ENCODE measurements around the gene TP53INP2.
"Not testable (repeated sequence)": the region's sequence is repeated elsewhere in the genome, so short reads cannot be mapped to it uniquely, and the experiment has no call there.

Gene TP53INP2, protein sequence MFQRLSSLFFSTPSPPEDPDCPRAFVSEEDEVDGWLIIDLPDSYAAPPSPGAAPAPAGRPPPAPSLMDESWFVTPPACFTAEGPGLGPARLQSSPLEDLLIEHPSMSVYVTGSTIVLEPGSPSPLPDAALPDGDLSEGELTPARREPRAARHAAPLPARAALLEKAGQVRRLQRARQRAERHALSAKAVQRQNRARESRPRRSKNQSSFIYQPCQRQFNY

DNA sequence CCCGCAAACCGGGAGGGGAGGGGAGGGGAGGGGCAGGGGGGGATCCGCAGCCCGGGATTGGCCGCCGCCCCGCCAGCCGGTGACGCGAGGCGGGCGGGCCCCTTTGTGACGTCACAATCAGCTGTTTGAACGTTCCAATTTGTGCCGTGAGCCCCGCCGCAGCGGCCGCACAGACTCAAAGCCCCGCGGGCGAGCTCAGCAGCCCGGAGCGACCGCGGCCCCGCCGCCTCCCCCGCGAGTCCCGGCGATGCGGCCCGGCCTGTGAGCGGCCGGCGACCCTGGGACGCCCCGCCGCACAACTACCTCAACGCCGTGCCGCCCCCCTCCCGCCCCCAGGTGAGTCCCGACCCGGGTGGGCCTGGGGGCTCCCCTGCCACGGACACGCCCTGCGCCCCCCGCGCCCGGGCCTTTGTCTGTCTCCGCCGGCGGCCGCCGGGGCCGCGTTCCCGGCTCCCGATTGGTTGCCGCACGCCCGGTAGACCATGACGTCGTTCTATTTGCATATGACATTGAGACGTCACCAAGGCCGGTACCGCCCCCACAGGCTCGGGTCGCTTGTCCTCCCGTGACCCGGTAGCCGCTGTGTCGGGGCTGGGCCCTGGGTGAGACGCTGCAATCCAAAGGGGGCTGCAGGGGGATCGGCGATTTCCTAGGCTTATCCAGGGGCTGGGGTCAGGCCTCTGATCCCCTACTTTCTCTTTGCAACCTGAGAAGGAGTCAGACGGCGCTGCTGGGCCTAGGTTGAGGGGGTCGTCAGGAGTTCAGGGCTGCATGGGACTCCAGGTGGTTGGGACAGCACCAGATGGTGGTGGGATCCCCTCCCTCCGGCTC lies at the start of gene TP53INP2:
Gene TP53INP2 (plus strand): TSS at position 168 of the 831 bp plus-strand sequence. CDS start 4,396 bp downstream, outside the sequence.
- peaks cover 47% of the 10 kb centered on the region for H3K27me3 Mint-ChIP-seq
- peaks cover 46% of the 10 kb centered on the region for H3K4me1 Mint-ChIP-seq

DNA sequence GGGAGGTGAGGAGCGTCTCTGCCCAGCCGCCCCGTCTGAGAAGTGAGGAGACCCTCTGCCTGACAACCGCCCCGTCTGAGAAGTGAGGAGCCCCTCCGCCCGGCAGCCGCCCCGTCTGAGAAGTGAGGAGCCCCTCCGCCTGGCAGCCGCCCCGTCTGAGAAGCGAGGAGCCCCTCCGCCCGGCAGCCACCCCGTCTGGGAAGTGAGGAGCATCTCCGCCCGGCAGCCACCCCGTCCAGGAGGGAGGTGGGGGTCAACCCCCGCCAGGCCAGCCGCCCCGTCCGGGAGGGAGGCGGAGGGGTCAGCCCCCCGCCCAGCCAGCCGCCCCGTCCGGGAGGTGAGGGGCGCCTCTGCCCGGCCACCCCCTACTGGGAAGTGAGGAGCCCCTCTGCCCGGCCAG lies 45.5 kb upstream of the TP53INP2 start:
- H3K9me3 Mint-ChIP-seq, H3K4me3 Mint-ChIP-seq, H3K27me3 Mint-ChIP-seq, H3K27ac Mint-ChIP-seq, DNase-seq, H3K36me3 Mint-ChIP-seq, H3K4me1 Mint-ChIP-seq, CTCF ChIA-PET: not testable (repeated sequence)

More for the DNA sequence above, at the start of gene TP53INP2:
- H3K9me3 Mint-ChIP-seq = no peaks in the 10 kb centered on the region
- DNase-seq = peak; percentile 95
- H3K27ac Mint-ChIP-seq = peak within 1 kb of the TSS; percentile 90
- H3K4me3 Mint-ChIP-seq = peak within 1 kb of the TSS; percentile 97
- H3K36me3 Mint-ChIP-seq = no peaks in the 10 kb centered on the region
- CTCF ChIA-PET = interaction anchor here (1.5 to 6.1 kb wide), 4 partner anchors 69 to 393 kb away, joined by 3 to 63 read pairs (median 30); no protein-coding TSS in a partner anchor

DNA sequence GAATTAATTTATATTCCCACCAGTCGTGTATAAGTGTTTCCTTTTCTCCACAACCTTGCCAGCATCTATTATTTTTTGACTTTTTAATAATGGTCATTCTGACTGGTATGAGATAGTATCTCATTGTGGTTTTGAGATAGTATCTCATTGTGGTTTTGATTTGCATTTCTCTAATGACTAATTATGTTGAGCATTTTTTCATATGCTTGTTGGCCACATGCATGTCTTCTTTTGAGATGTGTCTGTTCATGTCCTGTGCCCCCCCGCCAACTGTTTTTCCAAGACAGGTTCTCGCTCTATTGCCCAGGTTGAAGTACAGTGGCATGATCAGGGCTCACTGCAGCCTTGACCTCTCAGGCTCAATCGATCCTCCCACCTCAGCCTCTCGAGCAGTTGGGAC lies 42.3 kb upstream of the TP53INP2 start:
- CTCF ChIA-PET, H3K27me3 Mint-ChIP-seq, H3K9me3 Mint-ChIP-seq, H3K27ac Mint-ChIP-seq, DNase-seq, H3K4me1 Mint-ChIP-seq, H3K4me3 Mint-ChIP-seq, H3K36me3 Mint-ChIP-seq: not testable (repeated sequence)

DNA sequence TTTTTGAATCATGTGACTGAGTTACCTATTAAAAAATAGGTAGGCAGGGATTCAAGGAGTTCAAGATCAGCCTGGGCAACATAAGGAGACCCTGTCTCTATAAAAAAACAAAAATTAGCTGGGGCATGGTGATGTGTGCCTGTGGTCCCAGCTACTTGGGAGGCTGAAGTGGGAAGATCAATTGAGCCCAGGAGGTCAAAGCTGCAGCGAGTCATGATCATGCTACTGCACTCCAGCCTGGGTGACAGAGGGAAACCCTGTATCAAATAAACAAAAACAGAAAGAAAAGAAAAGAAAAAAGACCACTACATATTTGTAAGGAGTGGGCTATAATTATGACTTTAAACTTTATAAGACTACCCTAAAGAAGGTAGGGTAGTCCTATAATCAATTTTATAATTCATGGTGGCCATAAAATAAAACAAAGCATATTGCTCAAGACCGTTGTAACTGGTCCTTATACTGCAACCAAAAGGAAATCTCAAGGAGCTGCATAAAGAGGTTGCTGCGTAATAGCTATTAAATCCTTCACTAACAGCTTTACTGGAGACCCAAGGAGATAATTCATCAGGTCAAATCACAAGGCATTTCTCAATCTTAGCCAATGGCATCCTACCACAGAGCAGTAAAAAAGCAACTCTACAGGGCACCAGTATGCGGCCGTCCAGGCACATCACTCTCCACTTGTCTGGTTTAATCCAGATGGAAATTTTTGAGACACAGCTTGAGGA lies 40.8 kb upstream of the TP53INP2 start:
- Mint-ChIP-seq H3K4me3 (no peak overlapping the region), H3K27ac (no peak overlapping the region), H3K36me3 (no peaks in the 10 kb centered on the region), H3K4me1 (no peaks in the 10 kb centered on the region), H3K27me3 (no peaks in the 10 kb centered on the region), H3K9me3 (no peaks in the 10 kb centered on the region)
- no peak for DNase-seq
- CTCF ChIA-PET = no interaction called here

DNA sequence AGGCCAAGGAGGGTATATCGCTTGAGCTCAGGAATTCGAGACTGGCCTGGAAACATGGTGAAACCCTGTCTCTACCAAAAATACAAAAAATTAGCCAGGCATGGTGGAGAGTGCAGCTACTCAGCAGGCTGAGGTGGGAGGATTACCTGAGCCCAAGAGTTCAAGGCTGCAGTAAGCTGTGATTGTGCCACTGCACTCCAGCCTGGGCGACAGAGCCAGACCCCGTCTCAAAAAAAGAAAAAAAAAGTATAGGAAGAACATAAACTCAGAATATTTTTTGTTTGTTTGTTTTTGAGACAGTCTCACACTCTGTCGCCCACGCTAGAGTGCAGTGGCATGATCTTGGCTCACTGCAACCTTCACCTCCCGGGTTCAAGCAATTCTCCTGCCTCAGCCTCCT lies 39.4 kb upstream of the TP53INP2 start:
- DNase-seq, H3K9me3 Mint-ChIP-seq, H3K4me1 Mint-ChIP-seq, H3K27ac Mint-ChIP-seq, H3K36me3 Mint-ChIP-seq, H3K27me3 Mint-ChIP-seq, H3K4me3 Mint-ChIP-seq, CTCF ChIA-PET: not testable (repeated sequence)

DNA sequence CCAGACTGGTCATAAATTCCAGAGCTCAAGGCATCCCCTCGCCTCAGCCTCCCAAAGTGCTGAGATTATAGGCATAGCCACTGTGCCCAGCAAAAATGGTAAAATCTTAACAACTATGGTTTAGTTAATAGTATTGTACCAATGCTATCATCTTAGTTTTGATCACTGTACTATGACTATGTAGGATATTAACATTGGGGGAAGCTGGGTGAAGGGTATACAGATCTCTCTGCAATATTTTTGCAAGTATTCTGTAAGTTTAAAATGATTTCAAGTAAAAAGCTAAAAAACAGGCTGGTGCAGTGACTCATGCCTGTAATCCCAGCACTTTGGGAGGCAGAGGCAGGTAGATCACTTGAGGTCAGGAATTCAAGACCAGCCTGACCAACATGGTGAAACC lies 35.0 kb upstream of the TP53INP2 start:
- H3K27ac Mint-ChIP-seq = no peak overlapping the region
- peaks cover 2% of the 10 kb centered on the region for H3K36me3 Mint-ChIP-seq
- H3K27me3 Mint-ChIP-seq = no peaks in the 10 kb centered on the region
- no peaks in the 10 kb centered on the region for H3K4me1 Mint-ChIP-seq
- no peak overlapping the region for H3K4me3 Mint-ChIP-seq
- CTCF ChIA-PET = interaction anchor here (0.6 kb wide), 1 partner anchor 51 kb away, joined by 3 read pairs; no protein-coding TSS in a partner anchor
- no peaks in the 10 kb centered on the region for H3K9me3 Mint-ChIP-seq
- no peak for DNase-seq

DNA sequence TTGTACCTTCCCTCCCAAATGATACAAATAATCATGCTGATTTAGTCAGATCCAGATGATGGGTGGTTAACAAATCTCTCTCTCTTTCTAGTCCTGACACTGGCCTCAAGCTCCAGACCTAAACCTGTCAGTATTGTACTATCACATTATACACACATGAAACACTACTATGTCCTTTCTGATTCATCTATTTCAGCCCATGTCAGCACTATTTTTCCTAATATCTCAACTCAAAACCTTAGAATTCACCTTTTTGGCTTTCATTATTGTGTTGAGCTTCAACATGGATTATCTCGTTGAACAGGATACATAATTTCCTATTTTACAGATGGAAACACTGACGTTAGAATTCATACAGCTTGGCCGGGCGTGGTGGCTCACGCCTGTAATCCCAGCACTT lies 30.7 kb upstream of the TP53INP2 start:
- Mint-ChIP-seq H3K36me3 (peaks cover 2% of the 10 kb centered on the region), H3K9me3 (no peaks in the 10 kb centered on the region), H3K4me1 (peaks cover 18% of the 10 kb centered on the region), H3K27ac (no peak overlapping the region), H3K27me3 (no peaks in the 10 kb centered on the region), H3K4me3 (no peak overlapping the region)
- DNase-seq = no peak
- CTCF ChIA-PET = no interaction called here

DNA sequence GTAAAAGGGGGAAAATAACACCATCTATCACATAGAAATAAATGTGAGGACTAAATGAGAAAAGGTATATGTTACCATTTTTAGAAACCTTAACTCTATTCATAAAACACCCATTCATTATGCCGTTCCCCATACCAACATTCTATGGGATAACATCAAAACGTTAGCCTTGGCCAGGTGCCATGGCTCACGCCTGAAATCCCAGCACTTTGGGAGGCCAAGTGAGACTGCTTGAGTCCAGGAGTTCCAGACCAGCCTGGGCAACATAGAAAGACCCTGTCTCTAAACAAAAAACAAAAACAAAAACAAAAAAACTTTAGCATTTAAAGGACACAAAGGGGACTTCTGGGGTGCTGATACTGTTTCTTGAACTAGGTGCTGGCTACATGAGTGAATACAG lies 28.6 kb upstream of the TP53INP2 start:
- Mint-ChIP-seq H3K9me3 (no peaks in the 10 kb centered on the region), H3K27me3 (no peaks in the 10 kb centered on the region), H3K4me3 (no peak overlapping the region), H3K36me3 (no peaks in the 10 kb centered on the region), H3K27ac (no peak overlapping the region), H3K4me1 (peaks cover 20% of the 10 kb centered on the region)
- CTCF ChIA-PET = no interaction called here
- DNase-seq = no peak

DNA sequence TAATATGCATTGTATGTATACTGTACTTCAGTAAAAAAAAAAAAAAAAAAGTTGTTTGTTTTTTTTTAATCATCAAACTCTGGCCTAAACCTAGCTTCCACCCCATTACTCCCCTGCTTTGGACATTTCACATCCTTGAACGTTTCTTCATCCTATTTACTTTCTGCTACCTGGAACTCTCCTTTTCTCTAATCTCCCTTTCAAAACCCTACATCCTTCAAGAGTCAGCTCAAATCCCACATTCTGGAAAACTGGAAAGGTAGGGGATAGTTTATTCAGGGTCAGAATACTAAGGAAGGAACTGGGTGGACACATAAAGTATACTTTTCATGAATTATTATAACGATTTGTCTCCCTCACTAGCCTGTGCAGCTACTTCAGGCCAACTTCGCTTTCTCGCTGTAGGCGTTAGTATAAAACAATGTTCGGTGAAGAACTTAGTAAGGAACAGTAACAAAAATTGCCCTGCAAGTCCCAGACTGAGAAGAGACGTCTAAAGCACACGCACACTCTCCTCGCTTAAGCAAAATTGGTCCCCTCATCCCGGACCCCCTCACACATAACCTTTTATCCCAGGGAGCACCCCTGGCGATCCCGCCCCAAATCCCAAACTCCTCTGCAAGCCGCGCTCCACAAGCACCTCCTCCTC lies 28.0 kb upstream of the TP53INP2 start:
- DNase-seq = no peak
- Mint-ChIP-seq H3K4me3 (peak overlapping the region; percentile 93), H3K27me3 (no peaks in the 10 kb centered on the region), H3K36me3 (no peaks in the 10 kb centered on the region), H3K9me3 (no peaks in the 10 kb centered on the region), H3K27ac (peak overlapping the region; percentile 96), H3K4me1 (peaks cover 20% of the 10 kb centered on the region)
- CTCF ChIA-PET = interaction anchor here (1.4 kb wide), 1 partner anchor 33 kb away, joined by 3 read pairs; no protein-coding TSS in a partner anchor

DNA sequence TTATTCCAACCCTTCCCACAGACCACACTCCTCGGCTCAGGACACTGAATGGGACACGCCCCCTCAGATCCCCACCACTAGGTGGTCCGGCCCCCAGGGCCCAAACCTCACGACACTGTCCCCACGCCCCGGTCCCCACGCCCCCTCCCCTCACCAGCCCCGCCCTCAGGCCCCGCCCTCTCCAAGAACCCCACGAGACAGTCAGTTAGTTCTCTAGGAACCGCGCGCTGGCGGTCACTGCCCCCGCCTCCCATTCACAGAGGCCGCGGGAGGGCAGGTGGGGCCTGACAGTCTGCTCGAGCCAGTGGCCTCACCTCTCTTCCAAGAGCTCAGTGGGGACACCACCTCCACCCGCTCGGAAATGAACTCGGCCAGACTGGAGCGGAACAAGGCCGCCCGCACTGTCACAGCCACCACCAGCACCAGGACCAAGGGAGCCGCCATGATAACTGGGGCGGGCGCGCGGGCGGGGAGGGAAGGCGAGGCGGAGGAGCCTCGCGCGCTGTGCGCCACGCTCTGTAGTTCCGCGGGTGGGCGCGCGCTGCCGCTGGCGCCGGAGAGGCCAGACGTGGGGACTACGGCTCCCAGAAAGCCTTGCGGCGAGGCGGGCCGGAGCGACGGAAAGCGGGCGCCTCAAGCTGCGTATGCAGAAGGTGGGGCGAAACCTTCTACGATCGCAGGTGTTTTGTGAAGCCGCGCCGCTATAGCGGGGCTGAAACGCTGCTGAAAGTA lies 27.3 kb upstream of the TP53INP2 start, which contains the start of gene PIGU:
Gene PIGU (minus strand): TSS at position 451 of the 732 bp plus-strand sequence. CDS start 7 bp downstream, at position 444.
- H3K4me3 Mint-ChIP-seq = peak within 1 kb of the TSS; percentile 93
- no peaks in the 10 kb centered on the region for H3K27me3 Mint-ChIP-seq

DNA sequence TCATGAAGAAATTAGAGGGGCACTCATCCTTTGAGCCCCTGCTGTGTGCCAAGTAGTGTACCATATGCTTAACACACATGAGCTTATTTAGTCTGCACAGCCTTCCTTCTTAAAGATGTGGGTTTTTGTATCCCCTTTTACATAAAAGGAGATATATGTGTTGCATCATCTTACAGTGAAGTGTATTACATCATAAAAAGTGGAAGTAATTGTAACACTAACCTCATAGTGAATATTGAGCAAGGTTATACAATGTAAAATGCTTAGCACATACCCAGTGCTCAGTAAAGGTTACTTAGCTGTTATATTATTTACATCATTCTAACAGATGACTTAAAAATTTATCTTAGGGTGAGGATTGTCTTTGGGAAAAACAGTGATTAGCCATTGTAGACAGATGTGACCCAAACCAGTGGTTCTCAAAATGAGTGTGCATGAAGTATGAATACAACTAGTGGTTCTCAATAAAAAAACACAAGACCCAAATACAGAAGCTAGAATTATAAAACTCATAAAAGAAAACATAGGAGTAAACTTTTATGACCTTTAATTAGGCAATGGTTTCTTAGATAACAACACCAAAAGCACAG lies 23.5 kb upstream of the TP53INP2 start:
- CTCF ChIA-PET = interaction anchor here (1.2 kb wide), 1 partner anchor 142 kb away, joined by 3 read pairs; no protein-coding TSS in a partner anchor
- H3K36me3 Mint-ChIP-seq = no peaks in the 10 kb centered on the region
- H3K27me3 Mint-ChIP-seq = no peaks in the 10 kb centered on the region
- H3K4me1 Mint-ChIP-seq = peaks cover 13% of the 10 kb centered on the region
- no peak overlapping the region for H3K27ac Mint-ChIP-seq
- DNase-seq = no peak
- H3K9me3 Mint-ChIP-seq = no peaks in the 10 kb centered on the region
- no peak overlapping the region for H3K4me3 Mint-ChIP-seq

More for the DNA sequence above, 27.3 kb upstream of the TP53INP2 start, which contains the start of gene PIGU:
- DNase-seq = peak; percentile 98
- peak within 1 kb of the TSS; percentile 96 for H3K27ac Mint-ChIP-seq
- CTCF ChIA-PET = interaction anchor here (1.4 kb wide), 1 partner anchor 32 kb away, joined by 3 read pairs; no protein-coding TSS in a partner anchor
- H3K9me3 Mint-ChIP-seq = no peaks in the 10 kb centered on the region
- H3K4me1 Mint-ChIP-seq = peaks cover 20% of the 10 kb centered on the region
- H3K36me3 Mint-ChIP-seq = no peaks in the 10 kb centered on the region

DNA sequence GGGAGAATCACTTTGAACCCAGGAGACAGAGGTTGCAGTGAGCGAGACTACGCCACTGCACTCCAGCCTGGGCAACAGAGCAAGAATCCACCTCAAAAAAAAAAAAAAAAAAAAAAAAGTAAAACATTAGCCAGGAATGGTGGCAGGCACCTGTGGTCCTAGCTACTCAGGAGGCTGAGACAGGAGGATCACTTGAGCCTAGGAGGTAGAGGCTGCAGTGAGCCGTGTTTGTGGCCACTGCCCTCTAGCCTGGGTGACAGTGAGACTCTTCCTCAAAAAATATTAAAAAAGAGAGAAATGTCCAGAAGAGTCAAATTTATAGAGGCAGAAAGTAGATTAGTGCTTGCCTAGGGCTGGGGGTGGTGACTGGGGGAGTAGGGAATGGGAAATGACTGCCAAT lies 20.5 kb upstream of the TP53INP2 start:
- no peaks in the 10 kb centered on the region for H3K27me3 Mint-ChIP-seq
- DNase-seq = no peak
- H3K36me3 Mint-ChIP-seq = no peaks in the 10 kb centered on the region
- H3K4me3 Mint-ChIP-seq = no peak overlapping the region
- peaks cover 2% of the 10 kb centered on the region for H3K4me1 Mint-ChIP-seq
- CTCF ChIA-PET = no interaction called here
- H3K27ac Mint-ChIP-seq = no peak overlapping the region
- H3K9me3 Mint-ChIP-seq = no peaks in the 10 kb centered on the region

DNA sequence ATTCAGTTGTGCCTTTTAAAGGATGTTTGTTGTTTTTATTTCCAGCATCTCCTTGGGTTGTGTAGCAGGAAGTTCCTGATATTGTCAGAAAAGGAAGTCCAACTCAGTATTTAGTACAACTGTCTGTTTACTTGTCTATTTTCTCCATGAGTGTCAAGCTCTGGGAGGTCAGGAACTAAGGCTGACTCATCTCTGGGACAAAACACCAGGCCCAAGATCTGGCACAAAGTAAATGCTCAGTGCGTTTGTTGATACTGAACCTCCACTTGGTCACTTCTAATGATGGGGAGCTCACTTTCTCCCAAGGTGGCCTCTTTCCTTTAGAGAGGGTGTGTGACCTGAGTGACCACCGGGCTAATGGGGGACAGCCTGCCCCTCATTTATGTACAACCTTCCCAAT lies 14.7 kb upstream of the TP53INP2 start:
- Mint-ChIP-seq H3K27ac (no peak overlapping the region), H3K4me1 (no peaks in the 10 kb centered on the region), H3K4me3 (no peak overlapping the region), H3K9me3 (no peaks in the 10 kb centered on the region), H3K36me3 (no peaks in the 10 kb centered on the region), H3K27me3 (peaks cover 5% of the 10 kb centered on the region)
- no peak for DNase-seq
- CTCF ChIA-PET = interaction anchor here (0.7 to 1.1 kb wide), 4 partner anchors 19 to 377 kb away, joined by 3 read pairs; no protein-coding TSS in a partner anchor

Measured in activated naive CD4-positive, alpha-beta T cell treated with anti-CD3 and anti-CD28 coated beads, Interleukin-2, amount 10 ng/mL, durations not matched to agents 7 days and 5 days (primary cell).